Measurements from ENCODE around the gene PNPLA7. TPM values are rescaled to one million over a fixed set of nuclear protein-coding genes. Genes with fewer than 3 reads are reported as not detected.

PNPLA7 gene
- total and polyA plus RNA-seq, 2 of the 13 experiments (the other 11 are each of a cell fraction or from before 2014, with no cell fraction given) = 0.42 to 1.5 TPM

DNA sequence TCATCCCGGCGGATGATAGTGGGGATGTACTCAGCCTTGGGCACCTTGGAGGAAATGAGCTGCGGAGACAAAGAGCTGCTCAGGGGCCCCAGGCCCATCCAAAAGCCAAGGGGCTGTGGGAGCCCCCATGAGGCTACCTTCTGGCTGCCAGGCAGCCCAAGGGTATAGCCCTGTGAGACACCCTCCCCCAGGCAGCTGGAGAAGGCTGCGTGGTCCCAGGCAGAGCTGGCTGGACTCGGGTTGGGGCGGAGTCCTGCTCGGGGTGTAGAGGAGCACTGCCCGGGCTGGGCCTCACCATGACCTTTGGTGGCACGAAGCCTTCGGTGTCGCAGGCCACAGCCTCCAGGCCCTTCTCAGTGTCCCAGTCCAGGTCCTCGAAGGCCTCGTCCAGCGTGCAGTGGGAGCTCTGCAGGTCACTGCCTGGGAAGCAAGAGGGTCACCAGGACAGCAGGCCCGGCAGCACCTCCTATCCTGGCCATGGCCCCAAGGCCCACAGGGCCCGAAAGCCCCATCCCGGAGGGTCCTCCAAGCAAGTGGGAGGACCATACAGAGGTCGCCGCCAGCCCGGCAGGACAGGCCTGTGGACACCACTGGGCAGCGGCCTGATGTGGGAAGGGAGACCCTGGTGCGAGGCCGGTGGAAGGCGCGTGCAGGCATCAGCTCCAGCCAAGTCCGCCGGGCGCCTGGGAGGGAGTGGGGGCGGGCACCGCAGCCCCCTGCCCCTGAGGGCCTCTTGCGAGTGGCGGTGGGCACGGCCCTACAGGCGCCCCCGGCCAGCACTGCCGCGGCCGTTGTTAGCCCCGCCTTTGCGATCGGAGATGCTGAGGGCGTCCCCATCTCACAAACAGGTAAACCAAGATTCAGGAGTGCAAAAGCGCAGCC is 97.2 kb downstream of the PNPLA7 start:
- POLR2A ChIA-PET = interaction anchor here (0.6 kb wide), 1 partner anchor 82 kb away, joined by 3 read pairs; no protein-coding TSS in a partner anchor
- H4K20me1 ChIP-seq (ENCODE audit: insufficient read depth, low read length) = peaks cover 15% of the 10 kb centered on the region; the same call in 1 of the 2 replicates
- no peak overlapping the region; a peak in 1 of 6 replicates for H3K4me3 ChIP-seq (replicated peaks in 1 of 3; ENCODE audit: insufficient read depth in 1 of 3, low read depth in 2 of 3, low read length in 3 of 3)
- FAIRE-seq (no peak), ATAC-seq (no peak), DNase-seq (ENCODE audit: low spot score) (no peak)
- peaks cover 12 to 49% of the 10 kb centered on the region in 2 experiments for H3K36me3 ChIP-seq (replicated peaks in 1 of 2; ENCODE audit: control insufficient read depth in 1 of 2, insufficient read depth in 2 of 2, low read length in 2 of 2)
- in situ Hi-C loops (cut with HindIII; ENCODE audit: extremely low pct_ligation_motif_present, low pct_unique_long_range_greater_than_20kb) (no loop called here), intact Hi-C loops (cut with micrococcal nuclease; ENCODE audit: unreplicated experiment) (no loop called here)
- peaks cover 63% of the 10 kb centered on the region for H3K4me1 ChIP-seq (ENCODE audit: insufficient read depth, low read length)
- no TSS peak for BruUV-seq (replicated peaks)
- 95% methylated on average over 25 of the region's 43 CpGs for WGBS (ENCODE audit: low lambda C conversion rate)
- H3K27ac ChIP-seq (ENCODE audit: extremely low read length, insufficient read depth, low read length) = peak overlapping the region; percentile 34
- H3K9ac ChIP-seq (ENCODE audit: insufficient read depth, low read depth, low read length) = no peak overlapping the region
- CTCF ChIA-PET (ENCODE audit: low intra/inter-chr PET ratio, low total read pairs) = no interaction called here
- TF ChIP-seq ZNF251 (CRISPR knock-in tag; IDR thresholded peaks at IDR 0.05) = no peak
- TF ChIP-seq ZNF367 (CRISPR knock-in tag; IDR thresholded peaks at IDR 0.05; ENCODE audit: borderline replicate concordance) = no peak
- TF ChIP-seq POLR2AphosphoS5 (IDR thresholded peaks at IDR 0.05; ENCODE audit: low read depth, low read length) = peak; percentile 34; the same call in 1 of the 2 replicates
- TF ChIP-seq ZNF772 (CRISPR knock-in tag; IDR thresholded peaks at IDR 0.05) = 0 out of 2 replicates have a peak, but pooled peaks have one; percentile 13
- TF ChIP-seq, protein P1, sequence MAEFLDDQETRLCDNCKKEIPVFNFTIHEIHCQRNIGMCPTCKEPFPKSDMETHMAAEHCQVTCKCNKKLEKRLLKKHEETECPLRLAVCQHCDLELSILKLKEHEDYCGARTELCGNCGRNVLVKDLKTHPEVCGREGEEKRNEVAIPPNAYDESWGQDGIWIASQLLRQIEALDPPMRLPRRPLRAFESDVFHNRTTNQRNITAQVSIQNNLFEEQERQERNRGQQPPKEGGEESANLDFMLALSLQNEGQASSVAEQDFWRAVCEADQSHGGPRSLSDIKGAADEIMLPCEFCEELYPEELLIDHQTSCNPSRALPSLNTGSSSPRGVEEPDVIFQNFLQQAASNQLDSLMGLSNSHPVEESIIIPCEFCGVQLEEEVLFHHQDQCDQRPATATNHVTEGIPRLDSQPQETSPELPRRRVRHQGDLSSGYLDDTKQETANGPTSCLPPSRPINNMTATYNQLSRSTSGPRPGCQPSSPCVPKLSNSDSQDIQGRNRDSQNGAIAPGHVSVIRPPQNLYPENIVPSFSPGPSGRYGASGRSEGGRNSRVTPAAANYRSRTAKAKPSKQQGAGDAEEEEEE (CRISPR knock-in tag; IDR thresholded peaks at IDR 0.05; ENCODE audit: borderline replicate concordance) = no peak
- no peak for TF ChIP-seq KLF16 (CRISPR knock-in tag; IDR thresholded peaks at IDR 0.05)
- TF ChIP-seq TBX2 (CRISPR knock-in tag; IDR thresholded peaks at IDR 0.05; ENCODE audit: borderline replicate concordance) = 0 out of 2 replicates have a peak, but pooled peaks have one; percentile 41
- TF ChIP-seq RBFOX2 (IDR thresholded peaks at IDR 0.05; ENCODE audit: low read depth, low read length) = peak; percentile 76
- peak; percentile 24; the same call in 1 of the 2 replicates for TF ChIP-seq ZBTB39 (CRISPR knock-in tag; IDR thresholded peaks at IDR 0.05)
- peak; percentile 46; the same call in 1 of the 2 replicates for TF ChIP-seq ZFP91 (CRISPR knock-in tag; IDR thresholded peaks at IDR 0.05; ENCODE audit: borderline replicate concordance)
- TF ChIP-seq ZNF549 (CRISPR knock-in tag; IDR thresholded peaks at IDR 0.05) = no peak
- peak; percentile 61 for TF ChIP-seq AGO2 (optimal IDR thresholded peaks at IDR 0.05; ENCODE audit: low read depth, low read length)
- no peak for TF ChIP-seq ZNF878 (CRISPR knock-in tag; IDR thresholded peaks at IDR 0.05)
- TF ChIP-seq ZNF121 (CRISPR knock-in tag; IDR thresholded peaks at IDR 0.05) = no peak
- H3K4me2 ChIP-seq (ENCODE audit: low read depth, low read length) = no peak overlapping the region
- H3K79me2 ChIP-seq (ENCODE audit: insufficient read depth, low read length) = peaks cover 22% of the 10 kb centered on the region
- H3K9me3 ChIP-seq (ENCODE audit: low read length) = no peaks in the 10 kb centered on the region
- H2AFZ ChIP-seq (ENCODE audit: low read length) = no peak overlapping the region
- no peaks in the 10 kb centered on the region for H3K27me3 ChIP-seq (ENCODE audit: control insufficient read depth in 1 of 2, insufficient read depth in 2 of 2, low read length in 2 of 2)

All from HepG2 (cell line).